ES-I3 (cell line): ENCODE results near the gene DLGAP1.

Experiments used
- H3K36me3 ChIP-seq: 2 replicates; pipeline ENCODE4 v1.6.1; 2013; ENCODE audit warnings: mild to moderate bottlenecking, low read length, control low read depth, moderate library complexity; ENCODE audit not compliant: insufficient read depth
- H3K4me1 ChIP-seq: 2 replicates; pipeline ENCODE4 v1.6.1; 2013; ENCODE audit warnings: mild to moderate bottlenecking, control low read depth, low read length; ENCODE audit not compliant: insufficient read depth
- H3K9ac ChIP-seq: 2 replicates; pipeline ENCODE4 v1.6.1; 2013; ENCODE audit warnings: low read depth, mild to moderate bottlenecking, low read length, moderate library complexity
- H3K9me3 ChIP-seq: 2 replicates; pipeline ENCODE4 v1.6.1; 2013; ENCODE audit warnings: mild to moderate bottlenecking, low read length, moderate library complexity; ENCODE audit not compliant: control insufficient read depth, insufficient read depth

DLGAP1 gene

GRCh38 chr18:3901042-3901441 is 554.1 kb downstream of the DLGAP1 start:
- Histone ChIP-seq H3K9ac (no peak overlapping the region), H3K36me3 (no peaks in the 10 kb centered on the region), H3K9me3 (no peaks in the 10 kb centered on the region), H3K4me1 (no peaks in the 10 kb centered on the region)

- Histone ChIP-seq H3K36me3 (no peaks in the 10 kb centered on the region), H3K4me1 (no peaks in the 10 kb centered on the region), H3K9ac (no peak overlapping the region), H3K9me3 (no peaks in the 10 kb centered on the region)
Measured at GRCh38 chr18:3900327-3900726, 554.8 kb downstream of the DLGAP1 start.

GRCh38 chr18:3898861-3899613 is 556.1 kb downstream of the DLGAP1 start:
- H3K4me1 ChIP-seq, result no peaks in the 10 kb centered on the region
- H3K9ac ChIP-seq, result no peak overlapping the region
- no peaks in the 10 kb centered on the region for H3K9me3 ChIP-seq
- H3K36me3 ChIP-seq, result no peaks in the 10 kb centered on the region

GRCh38 chr18:3892152-3892551 is 563.0 kb downstream of the DLGAP1 start:
- Histone ChIP-seq H3K9me3 (no peaks in the 10 kb centered on the region), H3K4me1 (no peaks in the 10 kb centered on the region), H3K9ac (no peak overlapping the region), H3K36me3 (no peaks in the 10 kb centered on the region)

GRCh38 chr18:3891245-3891644 is 563.9 kb downstream of the DLGAP1 start:
- Histone ChIP-seq H3K9ac (no peak overlapping the region), H3K36me3 (no peaks in the 10 kb centered on the region), H3K9me3 (no peaks in the 10 kb centered on the region), H3K4me1 (no peaks in the 10 kb centered on the region)

GRCh38 chr18:3889803-3890202 is 565.3 kb downstream of the DLGAP1 start:
- H3K4me1 ChIP-seq, result no peaks in the 10 kb centered on the region
- no peaks in the 10 kb centered on the region for H3K36me3 ChIP-seq
- H3K9me3 ChIP-seq, result no peaks in the 10 kb centered on the region
- no peak overlapping the region for H3K9ac ChIP-seq

GRCh38 chr18:3889121-3889520 is 566.0 kb downstream of the DLGAP1 start:
- H3K9ac ChIP-seq, result no peak overlapping the region
- H3K9me3 ChIP-seq, result no peaks in the 10 kb centered on the region
- no peaks in the 10 kb centered on the region for H3K36me3 ChIP-seq

GRCh38 chr18:3886575-3887322 is 568.4 kb downstream of the DLGAP1 start:
- Histone ChIP-seq H3K9me3 (no peaks in the 10 kb centered on the region), H3K4me1 (no peaks in the 10 kb centered on the region), H3K9ac (no peak overlapping the region), H3K36me3 (no peaks in the 10 kb centered on the region)

More at GRCh38 chr18:3889121-3889520, 566.0 kb downstream of the DLGAP1 start:
- H3K4me1 ChIP-seq, result no peaks in the 10 kb centered on the region

- Histone ChIP-seq H3K9me3 (no peaks in the 10 kb centered on the region), H3K9ac (no peak overlapping the region), H3K36me3 (no peaks in the 10 kb centered on the region), H3K4me1 (no peaks in the 10 kb centered on the region)
Measured at GRCh38 chr18:3885209-3885792, 569.8 kb downstream of the DLGAP1 start.

GRCh38 chr18:3879836-3880120 is 575.3 kb downstream of the DLGAP1 start:
- no peak overlapping the region for H3K9ac ChIP-seq

GRCh38 chr18:3879114-3879835 is 575.8 kb downstream of the DLGAP1 start:
- Histone ChIP-seq H3K4me1 (0 out of 2 replicates have a peak, but pooled peaks cover 3% of the 10 kb centered on the region), H3K36me3 (no peaks in the 10 kb centered on the region), H3K9ac (no peak overlapping the region), H3K9me3 (no peaks in the 10 kb centered on the region)

More at GRCh38 chr18:3879836-3880120, 575.3 kb downstream of the DLGAP1 start:
- H3K4me1 ChIP-seq, result no peaks in the 10 kb centered on the region
- no peaks in the 10 kb centered on the region for H3K9me3 ChIP-seq
- no peaks in the 10 kb centered on the region for H3K36me3 ChIP-seq

- H3K9me3 ChIP-seq, result no peaks in the 10 kb centered on the region
- H3K9ac ChIP-seq, result no peak overlapping the region
- no peaks in the 10 kb centered on the region for H3K36me3 ChIP-seq
- H3K4me1 ChIP-seq, result peaks cover 9% of the 10 kb centered on the region
Measured at GRCh38 chr18:3878401-3878800, 576.7 kb downstream of the DLGAP1 start.

- H3K4me1 ChIP-seq, result peaks cover 9% of the 10 kb centered on the region
Measured at GRCh38 chr18:3877678-3878077, 577.4 kb downstream of the DLGAP1 start.

GRCh38 chr18:3875961-3876360 is 579.1 kb downstream of the DLGAP1 start:
- Histone ChIP-seq H3K9ac (no peak overlapping the region), H3K4me1 (peaks cover 9% of the 10 kb centered on the region), H3K36me3 (no peaks in the 10 kb centered on the region), H3K9me3 (no peaks in the 10 kb centered on the region)

More at GRCh38 chr18:3877678-3878077, 577.4 kb downstream of the DLGAP1 start:
- H3K9ac ChIP-seq, result no peak overlapping the region
- no peaks in the 10 kb centered on the region for H3K36me3 ChIP-seq
- H3K9me3 ChIP-seq, result no peaks in the 10 kb centered on the region
